Body of pancreas (tissue), 4 donors: ENCODE data around the gene SLC16A1.

ENCODE experiments used
- POLR2A ChIP-seq, 3 donors: fragments of 450-650 bp; IDR thresholded peaks; one replicate each; pipeline ENCODE4 v1.6.1; 2016; ENCODE audit warnings: antibody characterized with exemption in 3 of 3, mild to moderate bottlenecking in 2 of 3
- TF ChIP-seq, protein P1 (sequence below), 7 experiments: fragments of 450-650 bp in 4 of 7; fragments of 200-600 bp in 3 of 7; sonication (generic) in 3 of 7; IDR thresholded peaks; one replicate each; pipeline ENCODE4 v1.5.1; 2016 to 2019; ENCODE audit warnings: antibody characterized with exemption in 7 of 7

DNA sequence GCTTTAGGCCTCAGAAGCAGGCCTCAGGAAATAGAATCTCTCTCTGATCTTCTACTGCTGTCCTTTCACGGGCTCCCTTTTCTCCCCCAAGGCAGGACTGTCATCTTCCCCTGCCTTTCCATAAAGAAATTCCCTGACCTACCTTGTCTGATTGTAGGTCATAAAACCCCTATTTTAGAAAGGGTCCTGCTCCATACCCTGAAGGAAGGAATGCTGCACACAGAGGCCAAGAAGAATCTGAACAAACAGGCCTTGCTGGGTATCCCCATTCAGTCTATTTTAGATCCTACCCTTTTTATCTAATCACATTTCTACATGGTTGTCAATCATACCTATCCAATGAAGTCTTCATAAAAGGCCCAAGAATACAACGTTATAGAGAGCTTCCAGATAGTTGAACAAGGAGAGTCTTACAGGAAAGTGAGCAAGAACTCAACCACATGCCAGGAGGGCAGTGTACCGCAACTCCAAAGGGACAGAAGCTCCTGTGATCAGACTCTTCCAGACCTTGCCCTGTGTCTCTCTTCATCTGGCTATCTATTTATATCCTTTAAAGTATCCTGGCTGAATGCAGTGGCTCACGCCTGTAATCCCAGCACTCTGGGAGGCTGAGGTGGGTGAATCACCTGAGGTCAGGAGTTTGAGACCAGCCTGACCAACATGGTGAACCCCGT is 93.1 kb downstream of the SLC16A1 start:
- TF ChIP-seq, protein P1, sequence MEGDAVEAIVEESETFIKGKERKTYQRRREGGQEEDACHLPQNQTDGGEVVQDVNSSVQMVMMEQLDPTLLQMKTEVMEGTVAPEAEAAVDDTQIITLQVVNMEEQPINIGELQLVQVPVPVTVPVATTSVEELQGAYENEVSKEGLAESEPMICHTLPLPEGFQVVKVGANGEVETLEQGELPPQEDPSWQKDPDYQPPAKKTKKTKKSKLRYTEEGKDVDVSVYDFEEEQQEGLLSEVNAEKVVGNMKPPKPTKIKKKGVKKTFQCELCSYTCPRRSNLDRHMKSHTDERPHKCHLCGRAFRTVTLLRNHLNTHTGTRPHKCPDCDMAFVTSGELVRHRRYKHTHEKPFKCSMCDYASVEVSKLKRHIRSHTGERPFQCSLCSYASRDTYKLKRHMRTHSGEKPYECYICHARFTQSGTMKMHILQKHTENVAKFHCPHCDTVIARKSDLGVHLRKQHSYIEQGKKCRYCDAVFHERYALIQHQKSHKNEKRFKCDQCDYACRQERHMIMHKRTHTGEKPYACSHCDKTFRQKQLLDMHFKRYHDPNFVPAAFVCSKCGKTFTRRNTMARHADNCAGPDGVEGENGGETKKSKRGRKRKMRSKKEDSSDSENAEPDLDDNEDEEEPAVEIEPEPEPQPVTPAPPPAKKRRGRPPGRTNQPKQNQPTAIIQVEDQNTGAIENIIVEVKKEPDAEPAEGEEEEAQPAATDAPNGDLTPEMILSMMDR (IDR thresholded peaks at IDR 0.05), result no peak
- TF ChIP-seq POLR2A (IDR thresholded peaks at IDR 0.05), result no peak
